Neural cell (in vitro differentiated cells): ENCODE data around the gene SH3TC1. TPM values are rescaled to one million over a fixed set of nuclear protein-coding genes. Genes with fewer than 3 reads are reported as not detected.

Experiments
- H2AFZ ChIP-seq: fragments of 200-600, 300-800 bp; sonication (generic), shearing (Covaris generic); 2 replicates; pipeline ENCODE4 v1.6.0; 2014; ENCODE audit warnings: low read depth, mild to moderate bottlenecking, antibody characterized with exemption, low read length, moderate library complexity
- H3F3A ChIP-seq: fragments of 200-600 bp; shearing (Covaris generic); 2 replicates; pipeline ENCODE4 v1.6.1; 2016; ENCODE audit warnings: mild to moderate bottlenecking, moderate library complexity, mixed read lengths, antibody characterized with exemption, low read length; ENCODE audit not compliant: insufficient read depth, poor library complexity, severe bottlenecking
- H3K27ac ChIP-seq: fragments of 200-600, 300-800 bp; sonication (generic), shearing (Covaris generic); 2 replicates; pipeline ENCODE4 v1.5.1; 2014; ENCODE audit warnings: mild to moderate bottlenecking, low read length, moderate library complexity
- H3K27me3 ChIP-seq: fragments of 300-800, 200-600 bp; sonication (generic), shearing (Covaris generic); 2 replicates; pipeline ENCODE4 v1.6.0; 2014; ENCODE audit warnings: mild to moderate bottlenecking, low read depth, low read length, moderate library complexity; ENCODE audit not compliant: insufficient read depth
- H3K36me3 ChIP-seq: fragments of 300-800, 200-600 bp; sonication (generic), shearing (Covaris generic); 2 replicates; pipeline ENCODE4 v1.5.1; 2014; ENCODE audit warnings: mild to moderate bottlenecking, antibody characterized with exemption, low read length, moderate library complexity; ENCODE audit not compliant: insufficient read depth
- H3K4me2 ChIP-seq: fragments of 300-800, 200-600 bp; sonication (generic), shearing (Covaris generic); 2 replicates; pipeline ENCODE4 v1.6.0; 2014; ENCODE audit warnings: mild to moderate bottlenecking, low read length
- H3K4me3 ChIP-seq: fragments of 300-800, 200-600 bp; sonication (generic), shearing (Covaris generic); 2 replicates; pipeline ENCODE4 v1.5.1; 2014; ENCODE audit warnings: mild to moderate bottlenecking, low read length, moderate library complexity
- H3K79me2 ChIP-seq: fragments of 200-600 bp; shearing (Covaris generic); replicated peaks from 2 replicates; pipeline ENCODE4 v1.6.0; 2014; ENCODE audit warnings: mild to moderate bottlenecking, low read length, moderate library complexity; ENCODE audit not compliant: insufficient read depth
- H3K9ac ChIP-seq: fragments of 300-800, 200-600 bp; sonication (generic), shearing (Covaris generic); 2 replicates; pipeline ENCODE4 v1.6.1; 2016; ENCODE audit warnings: mild to moderate bottlenecking, low read length, mixed read lengths
- H3K9me2 ChIP-seq: fragments of 200-600 bp; shearing (Covaris generic); 2 replicates; pipeline ENCODE4 v1.6.1; 2016; ENCODE audit warnings: mild to moderate bottlenecking, low read length, mixed read lengths; ENCODE audit not compliant: insufficient read depth
- H3K9me3 ChIP-seq: fragments of 200-600, 300-800 bp; sonication (generic), shearing (Covaris generic); 2 replicates; pipeline ENCODE4 v1.6.1; 2016; ENCODE audit warnings: mild to moderate bottlenecking, mixed run types, low read length, moderate library complexity, mixed read lengths
- H4K20me1 ChIP-seq: fragments of 200-600 bp; shearing (Covaris generic); 2 replicates; pipeline ENCODE4 v1.6.1; 2016; ENCODE audit warnings: mild to moderate bottlenecking, mixed run types; ENCODE audit not compliant: insufficient read depth
- EP300 ChIP-seq: fragments of 450-650 bp; conservative IDR thresholded peaks from 2 replicates; pipeline ENCODE4 v1.6.1; 2014; ENCODE audit warnings: antibody characterized with exemption, mild to moderate bottlenecking, moderate library complexity; ENCODE audit not compliant: poor library complexity, severe bottlenecking
- EZH2 ChIP-seq: fragments of 200-600, 300-800 bp; shearing (Covaris generic), sonication (generic); IDR thresholded peaks from 2 replicates; pipeline ENCODE4 v1.6.1; 2014; ENCODE audit warnings: antibody characterized with exemption, low read length, borderline replicate concordance, mild to moderate bottlenecking; ENCODE audit not compliant: insufficient read depth, poor library complexity, severe bottlenecking
- MXI1 ChIP-seq: fragments of 450-650 bp; conservative IDR thresholded peaks from 2 replicates; pipeline ENCODE4 v1.6.1; 2014; ENCODE audit warnings: antibody characterized with exemption, mild to moderate bottlenecking; ENCODE audit not compliant: poor library complexity, severe bottlenecking
- POLR2AphosphoS5 ChIP-seq: IDR thresholded peaks from 2 replicates; pipeline ENCODE4 v1.6.1; 2012
- RAD21 ChIP-seq: fragments of 450-650 bp; conservative IDR thresholded peaks from 2 replicates; pipeline ENCODE4 v1.6.1; 2014; ENCODE audit warnings: antibody characterized with exemption, mild to moderate bottlenecking, moderate library complexity
- REST ChIP-seq: IDR thresholded peaks from 2 replicates; pipeline ENCODE4 v1.6.1; 2012; ENCODE audit warnings: borderline replicate concordance
- SMC3 ChIP-seq: fragments of 450-650 bp; conservative IDR thresholded peaks from 2 replicates; pipeline ENCODE4 v1.6.1; 2014; ENCODE audit warnings: antibody characterized with exemption, mild to moderate bottlenecking, moderate library complexity; ENCODE audit not compliant: poor library complexity
- TAF1 ChIP-seq: IDR thresholded peaks from 2 replicates; pipeline ENCODE4 v1.6.1; 2012; ENCODE audit warnings: low read depth
- polyA plus RNA-seq: library from polyadenylated mRNA; depleted of rRNA; stranded (reverse); fragments of >200 nt; gene quantifications from 2 replicates; pipeline ENCODE4 v1.2.3, GENCODE V29; 2014
- TF ChIP-seq, protein P1 (sequence below): fragments of 450-650 bp; IDR thresholded peaks from 2 replicates; pipeline ENCODE4 v1.5.1; 2014; ENCODE audit warnings: antibody characterized with exemption, mild to moderate bottlenecking, moderate library complexity; ENCODE audit not compliant: poor library complexity, severe bottlenecking

SH3TC1 gene
- polyA plus RNA-seq, 1 donor from 2014 or later = not detected

DNA sequence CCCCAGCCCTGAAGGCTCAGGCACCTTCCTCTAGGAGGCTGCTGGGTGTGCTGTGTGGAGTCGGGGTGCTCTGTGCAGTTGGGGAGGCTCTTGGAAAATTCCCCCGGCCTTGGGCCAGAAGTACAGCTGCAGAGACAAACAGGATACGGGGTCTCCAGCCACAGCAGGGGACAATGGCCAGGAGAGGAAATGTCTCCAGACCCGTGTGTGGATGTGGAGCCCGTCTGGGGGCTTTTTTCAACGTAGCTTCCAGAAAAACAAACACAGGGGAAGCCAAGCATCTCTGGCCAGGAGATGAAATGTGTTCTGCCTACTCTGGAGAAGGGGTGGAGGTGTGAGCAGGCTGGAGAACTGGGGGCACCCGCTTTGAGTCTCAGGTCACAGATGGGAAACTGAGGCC, 3.7 kb upstream of the SH3TC1 start:
- no peak overlapping the region for H3K9ac ChIP-seq

DNA sequence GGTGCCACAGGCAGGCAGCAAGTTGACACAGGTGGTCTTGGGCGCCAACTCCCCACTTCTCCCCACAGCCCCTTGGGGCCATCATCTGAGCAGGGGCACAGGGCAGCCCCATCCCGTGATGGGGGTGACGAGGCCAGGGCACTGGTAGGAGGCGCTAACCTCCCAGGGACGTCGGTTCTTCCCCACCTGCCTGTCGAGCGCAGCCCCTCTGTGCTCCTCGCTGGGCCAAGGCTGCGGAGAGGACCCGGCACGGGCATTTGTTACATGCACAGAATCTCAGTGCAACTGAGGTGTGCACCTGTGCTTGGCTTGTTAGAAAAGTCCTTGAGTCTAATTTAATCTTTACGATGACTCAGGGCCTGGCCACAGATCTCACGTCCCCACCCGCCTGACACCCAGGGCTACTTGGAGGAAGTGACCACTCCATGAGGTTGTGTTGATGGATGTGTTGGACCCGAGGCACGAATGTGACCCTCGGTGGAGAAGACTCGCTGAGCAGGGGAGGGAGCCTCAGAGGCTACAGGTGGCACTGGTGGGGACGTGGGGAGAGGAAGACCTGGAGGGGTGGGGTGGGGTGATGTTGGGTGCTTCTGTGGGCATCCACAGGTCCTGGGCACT, 3.1 kb upstream of the SH3TC1 start:
- no peak overlapping the region for H3K4me3 ChIP-seq
- no peaks in the 10 kb centered on the region for H3K79me2 ChIP-seq
- no peak overlapping the region for H3K27ac ChIP-seq
- H3F3A ChIP-seq = no peaks in the 10 kb centered on the region
- no peaks in the 10 kb centered on the region for H3K36me3 ChIP-seq
- H3K9me2 ChIP-seq = no peaks in the 10 kb centered on the region
- no peak overlapping the region for H3K4me2 ChIP-seq
- no peak overlapping the region for H2AFZ ChIP-seq
- no peaks in the 10 kb centered on the region for H3K27me3 ChIP-seq
- H3K9me3 ChIP-seq = no peaks in the 10 kb centered on the region
- no peaks in the 10 kb centered on the region for H4K20me1 ChIP-seq
- H3K9ac ChIP-seq = no peak overlapping the region
- TF ChIP-seq SMC3 (no peak), POLR2AphosphoS5 (no peak), REST (no peak), TAF1 (no peak), RAD21 (no peak), MXI1 (no peak), EZH2 (no peak)
- TF ChIP-seq, protein P1, sequence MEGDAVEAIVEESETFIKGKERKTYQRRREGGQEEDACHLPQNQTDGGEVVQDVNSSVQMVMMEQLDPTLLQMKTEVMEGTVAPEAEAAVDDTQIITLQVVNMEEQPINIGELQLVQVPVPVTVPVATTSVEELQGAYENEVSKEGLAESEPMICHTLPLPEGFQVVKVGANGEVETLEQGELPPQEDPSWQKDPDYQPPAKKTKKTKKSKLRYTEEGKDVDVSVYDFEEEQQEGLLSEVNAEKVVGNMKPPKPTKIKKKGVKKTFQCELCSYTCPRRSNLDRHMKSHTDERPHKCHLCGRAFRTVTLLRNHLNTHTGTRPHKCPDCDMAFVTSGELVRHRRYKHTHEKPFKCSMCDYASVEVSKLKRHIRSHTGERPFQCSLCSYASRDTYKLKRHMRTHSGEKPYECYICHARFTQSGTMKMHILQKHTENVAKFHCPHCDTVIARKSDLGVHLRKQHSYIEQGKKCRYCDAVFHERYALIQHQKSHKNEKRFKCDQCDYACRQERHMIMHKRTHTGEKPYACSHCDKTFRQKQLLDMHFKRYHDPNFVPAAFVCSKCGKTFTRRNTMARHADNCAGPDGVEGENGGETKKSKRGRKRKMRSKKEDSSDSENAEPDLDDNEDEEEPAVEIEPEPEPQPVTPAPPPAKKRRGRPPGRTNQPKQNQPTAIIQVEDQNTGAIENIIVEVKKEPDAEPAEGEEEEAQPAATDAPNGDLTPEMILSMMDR = no peak

More for the DNA sequence above, 3.7 kb upstream of the SH3TC1 start:
- no peak overlapping the region for H3K4me2 ChIP-seq
- no peaks in the 10 kb centered on the region for H4K20me1 ChIP-seq
- no peaks in the 10 kb centered on the region for H3K9me2 ChIP-seq
- H3K36me3 ChIP-seq = no peaks in the 10 kb centered on the region
- H3K9me3 ChIP-seq = no peaks in the 10 kb centered on the region
- H3K27ac ChIP-seq = no peak overlapping the region
- TF ChIP-seq TAF1 (no peak), POLR2AphosphoS5 (no peak), RAD21 (no peak), MXI1 (no peak), EP300 (no peak), REST (no peak)
- TF ChIP-seq, protein P1 = no peak
- H3F3A ChIP-seq = no peaks in the 10 kb centered on the region
- no peak overlapping the region for H2AFZ ChIP-seq
- no peak overlapping the region for H3K4me3 ChIP-seq
- no peaks in the 10 kb centered on the region for H3K27me3 ChIP-seq
- H3K79me2 ChIP-seq = no peaks in the 10 kb centered on the region
